HepG2 (cell line): ENCODE data around the gene PKD2L2. TPM values are rescaled to one million over a fixed set of nuclear protein-coding genes. Genes with fewer than 3 reads are reported as not detected.

Source experiments
- ATAC-seq: fragments of 200-7000 bp; cut with Tn5 transposase; 3 replicates; pipeline ENCODE4 v1.9.1; 2020; ENCODE audit warnings: mild to moderate bottlenecking, moderate library complexity
- BruUV-seq: library from RNA; stranded (reverse); fragments of 400-500 nt; replicated peaks from 2 replicates; lab custom pipeline; 2021; lab: Mats Ljungman, UMichigan
- CTCF ChIA-PET: fragments of 300-600 bp; formaldehyde crosslinking; extraction: SDS; loops from one replicate; lab custom pipeline; 2021; ENCODE audit warnings: low total read pairs, inconsistent platforms, low intra/inter-chr PET ratio; lab: Yijun Ruan, JAX
- POLR2A ChIA-PET: fragments of 350-600 bp; sonication (Branson Sonifier 250); formaldehyde crosslinking; loops from one replicate; lab custom pipeline; 2020; ENCODE audit warnings: antibody characterized with exemption, inconsistent platforms; lab: Yijun Ruan, JAX
- DNase-seq: peaks from one replicate; pipeline ENCODE4 v3.0.0-alpha.2; 2015; ENCODE audit warnings: low spot score
- FAIRE-seq: peaks from 3 replicates; lab custom pipeline; 2011; peaks lifted over from hg19 to GRCh38; lab: Jason Lieb, UNC
- H2AFZ ChIP-seq: one replicate; pipeline ENCODE4 v1.6.1; 2011; ENCODE audit warnings: low read length, inconsistent platforms
- H3K27ac ChIP-seq: fragments of 300-600 bp; 3 replicates; pipeline ENCODE4 v1.8.0; 2011; ENCODE audit warnings: mixed run types, mild to moderate bottlenecking, mixed read lengths, low read length, inconsistent platforms; ENCODE audit not compliant: insufficient read depth; ENCODE audit errors: extremely low read length
- H3K27me3 ChIP-seq, 2 experiments: fragments of 200-600 bp in 1 of 2; 2 replicates in 1 of 2; 3 replicates in 1 of 2; pipeline versions ENCODE4 v1.6.0 to v1.8.0; 2011; ENCODE audit warnings: low read length in 2 of 2, mild to moderate bottlenecking in 2 of 2, moderate library complexity in 2 of 2, inconsistent platforms in 1 of 2; ENCODE audit not compliant: insufficient read depth in 2 of 2, control insufficient read depth in 1 of 2
- H3K36me3 ChIP-seq, 2 experiments: fragments of 200-600 bp in 1 of 2; replicated peaks in 1 of 2; 2 replicates in 1 of 2; 3 replicates in 1 of 2; pipeline versions ENCODE4 v1.5.1 to v1.8.0; 2011; ENCODE audit warnings: low read length in 2 of 2, inconsistent platforms in 1 of 2; ENCODE audit not compliant: insufficient read depth in 2 of 2, control insufficient read depth in 1 of 2
- H3K4me1 ChIP-seq: 2 replicates; pipeline ENCODE4 v1.5.1; 2012; ENCODE audit warnings: low read length, inconsistent platforms; ENCODE audit not compliant: insufficient read depth
- H3K4me2 ChIP-seq: 2 replicates; pipeline ENCODE4 v1.6.0; 2011; ENCODE audit warnings: low read depth, low read length, inconsistent platforms
- H3K4me3 ChIP-seq, 3 experiments: fragments of 200-600 bp in 1 of 3; sonication (generic), shearing (Covaris generic) in 1 of 3; replicated peaks in 1 of 3; 2 replicates each; pipeline ENCODE4 v1.5.1; 2011 to 2016; ENCODE audit warnings: low read length in 3 of 3, inconsistent platforms in 2 of 3, low read depth in 2 of 3, mild to moderate bottlenecking in 2 of 3, control low read depth in 1 of 3, mixed read lengths in 1 of 3; ENCODE audit not compliant: insufficient read depth in 1 of 3
- H3K79me2 ChIP-seq: one replicate; pipeline ENCODE4 v1.6.1; 2011; ENCODE audit warnings: low read length, inconsistent platforms; ENCODE audit not compliant: insufficient read depth
- H3K9ac ChIP-seq: 2 replicates; pipeline ENCODE4 v1.6.0; 2011; ENCODE audit warnings: mild to moderate bottlenecking, low read depth, low read length, inconsistent platforms; ENCODE audit not compliant: insufficient read depth
- H3K9me3 ChIP-seq: 2 replicates; pipeline ENCODE4 v1.5.1; 2012; ENCODE audit warnings: mild to moderate bottlenecking, low read length
- H4K20me1 ChIP-seq: 2 replicates; pipeline ENCODE4 v1.6.0; 2011; ENCODE audit warnings: inconsistent platforms, mild to moderate bottlenecking, low read length, moderate library complexity; ENCODE audit not compliant: insufficient read depth
- CREB1 ChIP-seq, 2 experiments: fragments of 450-650 bp in 1 of 2; IDR thresholded peaks; 2 replicates each; pipeline ENCODE4 v1.6.1; 2016 to 2017; ENCODE audit warnings: control low read depth in 1 of 2, mild to moderate bottlenecking in 1 of 2, missing compliant biosample characterization in 1 of 2, missing genetic modification characterization in 1 of 2
- DNMT3B ChIP-seq: conservative IDR thresholded peaks from 2 replicates; pipeline ENCODE4 v1.6.1; 2016; ENCODE audit warnings: missing biosample characterization, control low read depth
- GPBP1L1 ChIP-seq: sonication (generic); formaldehyde crosslinking; IDR thresholded peaks from 2 replicates; pipeline ENCODE4 v1.5.0; 2020; ENCODE audit warnings: mild to moderate bottlenecking, missing genetic modification reagents
- PHF5A ChIP-seq: IDR thresholded peaks from one replicate; pipeline ENCODE4 v1.6.1; 2018; ENCODE audit warnings: low read depth, missing genetic modification reagents; ENCODE audit not compliant: unreplicated experiment
- ZKSCAN1 ChIP-seq: fragments of 150-350 bp; IDR thresholded peaks from 2 replicates; pipeline ENCODE4 v1.6.1; 2014; ENCODE audit warnings: low read length
- ZNF136 ChIP-seq: sonication (generic); formaldehyde crosslinking; IDR thresholded peaks from 2 replicates; pipeline ENCODE4 v1.8.1; 2022; ENCODE audit warnings: low read depth, mild to moderate bottlenecking, moderate library complexity, missing genetic modification reagents
- ZNF282 ChIP-seq: fragments of 450-650 bp; IDR thresholded peaks from 2 replicates; pipeline ENCODE4 v1.6.1; 2018; ENCODE audit not compliant: partially characterized antibody
- WGBS: methylation state at CpG from one replicate; pipeline ENCODE4 v1.1.6; 2017; ENCODE audit warnings: low lambda C conversion rate; 5-methylcytosine and 5-hydroxymethylcytosine counted together
- in situ Hi-C: cut with HindIII; loops from 2 replicates; pipeline ENCODE4 v1.10.0; 2017; ENCODE audit warnings: low pct_unique_long_range_greater_than_20kb; ENCODE audit not compliant: extremely low pct_ligation_motif_present
- intact Hi-C: fragments of 100-400 bp; cut with micrococcal nuclease; formaldehyde crosslinking; loops from one replicate; pipeline ENCODE4 v1.10.0; 2022; ENCODE audit not compliant: unreplicated experiment
- polyA plus RNA-seq, 8 experiments: library from polyadenylated mRNA; depleted of rRNA in 3 of 8; stranded (reverse) in 7 of 8; unstranded in 1 of 8; fragments of >200 nt; fragmentation: Illumina TruSeq in 4 of 8; extraction: Trizol in 4 of 8; gene quantifications; 2 replicates each; pipeline versions ENCODE4 v1.2.1 to v1.2.3, GENCODE V29; 2011 to 2016; ENCODE audit warnings: low read depth in 4 of 8, missing spikeins in 1 of 8, mixed read lengths in 1 of 8; ENCODE audit not compliant: insufficient read depth in 1 of 8
- total RNA-seq, 5 experiments: library from RNA; depleted of rRNA; stranded (reverse); fragments of >200 nt; fragmentation: Illumina TruSeq; extraction: Trizol; gene quantifications; 2 replicates each; pipeline ENCODE4 v1.2.3, GENCODE V29; 2016; ENCODE audit warnings: low read depth in 1 of 5
- TF ChIP-seq, protein P1 (sequence below): sonication (generic); formaldehyde crosslinking; IDR thresholded peaks from 2 replicates; pipeline ENCODE4 v1.5.1; 2020; ENCODE audit warnings: missing genetic modification reagents, mild to moderate bottlenecking, borderline replicate concordance

The PKD2L2 gene
- total and polyA plus RNA-seq, 2 of the 13 experiments (the other 11 are each of a cell fraction or from before 2014, with no cell fraction given), result not detected

DNA sequence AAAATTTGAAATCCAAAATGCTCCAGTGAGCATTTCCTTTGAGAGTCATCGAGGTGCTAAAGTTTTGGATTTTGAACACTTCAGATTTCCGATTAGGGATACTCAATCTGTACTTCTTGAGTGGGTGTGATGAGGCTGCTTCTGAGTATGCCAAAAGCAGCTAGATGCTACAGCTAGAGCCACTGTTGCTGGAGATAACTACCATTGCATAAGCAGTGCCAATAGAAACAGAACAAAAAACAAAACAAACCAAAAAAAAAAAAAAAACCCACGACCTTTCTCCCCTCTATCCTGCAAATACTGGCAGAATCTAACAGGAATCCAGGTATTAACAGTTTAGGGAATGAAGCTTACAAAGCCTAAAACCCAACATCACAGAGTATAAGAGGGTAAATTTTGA is 43.5 kb downstream of the PKD2L2 start:
- Histone ChIP-seq H3K9me3 (no peaks in the 10 kb centered on the region), H3K4me1 (0 out of 2 replicates have a peak, but pooled peaks cover 5% of the 10 kb centered on the region), H3K79me2 (no peaks in the 10 kb centered on the region), H3K27me3 (no peaks in the 10 kb centered on the region), H3K27ac (no peak overlapping the region), H3K36me3 (no peaks in the 10 kb centered on the region), H4K20me1 (no peaks in the 10 kb centered on the region), H3K9ac (no peak overlapping the region), H3K4me3 (no peak overlapping the region), H3K4me2 (no peak overlapping the region), H2AFZ (no peak overlapping the region)
- intact Hi-C loops (no loop called here), in situ Hi-C loops (no loop called here)
- peak; percentile 25; the same call in 2 of the 3 replicates for ATAC-seq
- WGBS, result 43% methylated on average over 3 of the region's 3 CpGs
- FAIRE-seq, result no peak
- no peak for TF ChIP-seq CREB1 (IDR thresholded peaks at IDR 0.05)
- TF ChIP-seq CREB1 (CRISPR knock-in tag; IDR thresholded peaks at IDR 0.05), result no peak
- TF ChIP-seq ZNF136 (CRISPR knock-in tag), result no peak
- TF ChIP-seq ZNF282, result no peak
- TF ChIP-seq DNMT3B (CRISPR knock-in tag), result no peak
- TF ChIP-seq, protein P1, sequence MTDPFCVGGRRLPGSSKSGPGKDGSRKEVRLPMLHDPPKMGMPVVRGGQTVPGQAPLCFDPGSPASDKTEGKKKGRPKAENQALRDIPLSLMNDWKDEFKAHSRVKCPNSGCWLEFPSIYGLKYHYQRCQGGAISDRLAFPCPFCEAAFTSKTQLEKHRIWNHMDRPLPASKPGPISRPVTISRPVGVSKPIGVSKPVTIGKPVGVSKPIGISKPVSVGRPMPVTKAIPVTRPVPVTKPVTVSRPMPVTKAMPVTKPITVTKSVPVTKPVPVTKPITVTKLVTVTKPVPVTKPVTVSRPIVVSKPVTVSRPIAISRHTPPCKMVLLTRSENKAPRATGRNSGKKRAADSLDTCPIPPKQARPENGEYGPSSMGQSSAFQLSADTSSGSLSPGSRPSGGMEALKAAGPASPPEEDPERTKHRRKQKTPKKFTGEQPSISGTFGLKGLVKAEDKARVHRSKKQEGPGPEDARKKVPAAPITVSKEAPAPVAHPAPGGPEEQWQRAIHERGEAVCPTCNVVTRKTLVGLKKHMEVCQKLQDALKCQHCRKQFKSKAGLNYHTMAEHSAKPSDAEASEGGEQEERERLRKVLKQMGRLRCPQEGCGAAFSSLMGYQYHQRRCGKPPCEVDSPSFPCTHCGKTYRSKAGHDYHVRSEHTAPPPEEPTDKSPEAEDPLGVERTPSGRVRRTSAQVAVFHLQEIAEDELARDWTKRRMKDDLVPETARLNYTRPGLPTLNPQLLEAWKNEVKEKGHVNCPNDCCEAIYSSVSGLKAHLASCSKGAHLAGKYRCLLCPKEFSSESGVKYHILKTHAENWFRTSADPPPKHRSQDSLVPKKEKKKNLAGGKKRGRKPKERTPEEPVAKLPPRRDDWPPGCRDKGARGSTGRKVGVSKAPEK (CRISPR knock-in tag), result no peak
- no peak for TF ChIP-seq GPBP1L1 (CRISPR knock-in tag)
- TF ChIP-seq PHF5A, result no peak
- TF ChIP-seq ZKSCAN1, result no peak
- no peak for DNase-seq
- CTCF ChIA-PET, result no interaction called here
- POLR2A ChIA-PET, result no interaction called here
- BruUV-seq, result TSS peak; percentile 16
